ENCODE data around the gene LRRC37A3.
"Not testable (repeated sequence)": the region's sequence is repeated elsewhere in the genome, so short reads cannot be mapped to it uniquely, and the experiment has no call there.

Gene LRRC37A3

GRCh38 chr17:64919289-64920025 is at the start of gene LRRC37A3:
TSS of gene LRRC37A3 (minus strand) at chr17:64919478. CDS start at chr17:64897257, 22,221 bp downstream.
- DNase-seq (ENCODE audit: low spot score), result peak; percentile 100

- DNase-seq (ENCODE audit: low spot score), result peak; percentile 83
Observed at GRCh38 chr17:64965873-64966287, 46.6 kb upstream of the LRRC37A3 start.

- not testable (repeated sequence) for DNase-seq (ENCODE audit: low spot score)
Observed at GRCh38 chr17:64965256-64965872, 46.1 kb upstream of the LRRC37A3 start.

- no peak for DNase-seq (ENCODE audit: low spot score)
Observed at GRCh38 chr17:64964796-64965195, 45.5 kb upstream of the LRRC37A3 start.

- not testable (repeated sequence) for DNase-seq (ENCODE audit: low spot score)
Observed at GRCh38 chr17:64963814-64964213, 44.5 kb upstream of the LRRC37A3 start.

GRCh38 chr17:64961563-64962378 is 42.5 kb upstream of the LRRC37A3 start:
- DNase-seq (ENCODE audit: low spot score), result not testable (repeated sequence)

- no peak for DNase-seq (ENCODE audit: low spot score)
Observed at GRCh38 chr17:64951877-64952276, 32.6 kb upstream of the LRRC37A3 start.

GRCh38 chr17:64950871-64951270 is 31.6 kb upstream of the LRRC37A3 start:
- DNase-seq (ENCODE audit: low spot score), result no peak

GRCh38 chr17:64947152-64947551 is 27.9 kb upstream of the LRRC37A3 start:
- DNase-seq (ENCODE audit: low spot score), result no peak

GRCh38 chr17:64941761-64942160 is 22.5 kb upstream of the LRRC37A3 start:
- DNase-seq (ENCODE audit: low spot score), result no peak

GRCh38 chr17:64941045-64941444 is 21.8 kb upstream of the LRRC37A3 start:
- DNase-seq (ENCODE audit: low spot score), result no peak

GRCh38 chr17:64940055-64940454 is 20.8 kb upstream of the LRRC37A3 start:
- DNase-seq (ENCODE audit: low spot score), result no peak

- no peak for DNase-seq (ENCODE audit: low spot score)
Observed at GRCh38 chr17:64938925-64939474, 19.7 kb upstream of the LRRC37A3 start.

GRCh38 chr17:64938290-64938689 is 19.0 kb upstream of the LRRC37A3 start:
- DNase-seq (ENCODE audit: low spot score), result no peak

GRCh38 chr17:64936117-64936516 is 16.8 kb upstream of the LRRC37A3 start:
- no peak for DNase-seq (ENCODE audit: low spot score)

GRCh38 chr17:64934284-64934778 is 15.1 kb upstream of the LRRC37A3 start:
- DNase-seq (ENCODE audit: low spot score), result not testable (repeated sequence)

- DNase-seq (ENCODE audit: low spot score), result not testable (repeated sequence)
Observed at GRCh38 chr17:64932850-64933249, 13.6 kb upstream of the LRRC37A3 start.

- not testable (repeated sequence) for DNase-seq (ENCODE audit: low spot score)
Observed at GRCh38 chr17:64930374-64930773, 11.1 kb upstream of the LRRC37A3 start.

- not testable (repeated sequence) for DNase-seq (ENCODE audit: low spot score)
Observed at GRCh38 chr17:64929419-64930209, 10.3 kb upstream of the LRRC37A3 start.

GRCh38 chr17:64928701-64929100 is 9.4 kb upstream of the LRRC37A3 start:
- DNase-seq (ENCODE audit: low spot score), result not testable (repeated sequence)

- not testable (repeated sequence) for DNase-seq (ENCODE audit: low spot score)
Observed at GRCh38 chr17:64927444-64927843, 8.2 kb upstream of the LRRC37A3 start.

Measured in left forelimb (tissue), 1 donor.